Activated CD4-positive, alpha-beta memory T cell treated with anti-CD3 and anti-CD28 coated beads for 36 hours (primary cell): Measurements from ENCODE around the gene CUL4A. TPM values are rescaled to one million over a fixed set of nuclear protein-coding genes. Genes with fewer than 3 reads are reported as not detected.

Source experiments
- CTCF ChIA-PET: fragments of 350-600 bp; sonication (Branson Sonifier 250); formaldehyde crosslinking; loops from one replicate; lab custom pipeline; 2021; ENCODE audit warnings: antibody characterized with exemption, inconsistent platforms; lab: Charles Lee
- POLR2A ChIA-PET: fragments of 350-600 bp; sonication (Branson Sonifier 250); formaldehyde crosslinking; loops from one replicate; lab custom pipeline; 2021; ENCODE audit warnings: antibody characterized with exemption; lab: Charles Lee
- DNase-seq: peaks from one replicate; pipeline ENCODE4 v3.0.0-alpha.2; 2020
- H3K27ac Mint-ChIP-seq: one replicate; pipeline ENCODE4 v1.8.0; 2021; ENCODE audit warnings: mixed read lengths
- H3K27me3 Mint-ChIP-seq: one replicate; pipeline ENCODE4 v1.8.0; 2021; ENCODE audit warnings: mixed read lengths
- H3K36me3 Mint-ChIP-seq: one replicate; pipeline ENCODE4 v1.8.0; 2021; ENCODE audit warnings: mixed read lengths
- H3K4me1 Mint-ChIP-seq: one replicate; pipeline ENCODE4 v1.8.0; 2021; ENCODE audit warnings: low read depth, mixed read lengths
- H3K4me3 Mint-ChIP-seq: one replicate; pipeline ENCODE4 v1.8.0; 2021; ENCODE audit warnings: mild to moderate bottlenecking, mixed read lengths
- H3K9me3 Mint-ChIP-seq: one replicate; pipeline ENCODE4 v1.8.0; 2021; ENCODE audit warnings: mixed read lengths
- intact Hi-C: fragments of 100-400 bp; cut with micrococcal nuclease; formaldehyde crosslinking; loops from one replicate; pipeline ENCODE4 v1.15.1; 2023
- total RNA-seq, 2 experiments: library from RNA; stranded (reverse); gene quantifications; one replicate each; pipeline ENCODE4 v1.2.3, GENCODE V29; 2021

Gene CUL4A
- total RNA-seq, 2 experiments from 2014 or later, result 65.9 to 70.2 TPM

- H3K36me3 Mint-ChIP-seq, result peaks cover 45% of the 10 kb centered on the region
- DNase-seq, result peak; percentile 19
- no peak overlapping the region for H3K27ac Mint-ChIP-seq
- no peaks in the 10 kb centered on the region for H3K27me3 Mint-ChIP-seq
- no peak overlapping the region for H3K4me3 Mint-ChIP-seq
- H3K4me1 Mint-ChIP-seq, result peaks cover 22% of the 10 kb centered on the region
- ChIA-PET CTCF (interaction anchor here (1.1 kb wide), 1 partner anchor 17 kb away, joined by 5 read pairs; no protein-coding TSS in a partner anchor), POLR2A (interaction anchor here (0.5 kb wide), 1 partner anchor 436 kb away, joined by 3 read pairs; no protein-coding TSS in a partner anchor)
- H3K9me3 Mint-ChIP-seq, result peaks cover 4% of the 10 kb centered on the region
- intact Hi-C loops, result no loop called here
Observed at GRCh38 chr13:113169277-113170272, 39.8 kb upstream of the CUL4A start.

- POLR2A ChIA-PET, result interaction anchor here (0.5 kb wide), 1 partner anchor 437 kb away, joined by 3 read pairs; no protein-coding TSS in a partner anchor
- CTCF ChIA-PET, result interaction anchor here (1.1 kb wide), 1 partner anchor 17 kb away, joined by 5 read pairs; no protein-coding TSS in a partner anchor
- Mint-ChIP-seq H3K9me3 (peaks cover 4% of the 10 kb centered on the region), H3K36me3 (peaks cover 52% of the 10 kb centered on the region), H3K27me3 (no peaks in the 10 kb centered on the region), H3K4me1 (peaks cover 19% of the 10 kb centered on the region), H3K4me3 (no peak overlapping the region), H3K27ac (peak overlapping the region; percentile 52)
- intact Hi-C loops, result no loop called here
- DNase-seq, result no peak
Observed at GRCh38 chr13:113170511-113170910, 38.9 kb upstream of the CUL4A start.

GRCh38 chr13:113171250-113172125 is 37.9 kb upstream of the CUL4A start:
- H3K4me1 Mint-ChIP-seq, result peaks cover 19% of the 10 kb centered on the region
- CTCF ChIA-PET, result no interaction called here
- no peak overlapping the region for H3K4me3 Mint-ChIP-seq
- no peak for DNase-seq
- H3K27me3 Mint-ChIP-seq, result no peaks in the 10 kb centered on the region
- peaks cover 61% of the 10 kb centered on the region for H3K36me3 Mint-ChIP-seq
- intact Hi-C loops, result no loop called here
- H3K9me3 Mint-ChIP-seq, result peaks cover 4% of the 10 kb centered on the region
- H3K27ac Mint-ChIP-seq, result no peak overlapping the region
- POLR2A ChIA-PET, result interaction anchor here (0.6 kb wide), 1 partner anchor 214 kb away, joined by 3 read pairs; no protein-coding TSS in a partner anchor

GRCh38 chr13:113172419-113172926 is 36.9 kb upstream of the CUL4A start:
- H3K4me1 Mint-ChIP-seq, result peaks cover 23% of the 10 kb centered on the region
- no peaks in the 10 kb centered on the region for H3K27me3 Mint-ChIP-seq
- no peak for DNase-seq
- ChIA-PET CTCF (no interaction called here), POLR2A (no interaction called here)
- no peak overlapping the region for H3K27ac Mint-ChIP-seq
- H3K9me3 Mint-ChIP-seq, result peaks cover 4% of the 10 kb centered on the region
- H3K4me3 Mint-ChIP-seq, result no peak overlapping the region
- intact Hi-C loops, result no loop called here
- peaks cover 61% of the 10 kb centered on the region for H3K36me3 Mint-ChIP-seq

- H3K36me3 Mint-ChIP-seq, result peaks cover 60% of the 10 kb centered on the region
Observed at GRCh38 chr13:113176280-113176679, 33.1 kb upstream of the CUL4A start.

GRCh38 chr13:113176822-113177221 is 32.6 kb upstream of the CUL4A start:
- Mint-ChIP-seq H3K36me3 (peaks cover 55% of the 10 kb centered on the region), H3K9me3 (no peaks in the 10 kb centered on the region), H3K27me3 (no peaks in the 10 kb centered on the region), H3K27ac (peak overlapping the region; percentile 79), H3K4me1 (peaks cover 32% of the 10 kb centered on the region), H3K4me3 (no peak overlapping the region)
- intact Hi-C loops, result loop anchor here (1.0 kb wide), 1 partner anchor 9 kb away; no protein-coding TSS in a partner anchor
- ChIA-PET POLR2A (no interaction called here), CTCF (no interaction called here)
- no peak for DNase-seq

More at GRCh38 chr13:113176280-113176679, 33.1 kb upstream of the CUL4A start:
- Mint-ChIP-seq H3K4me1 (peaks cover 33% of the 10 kb centered on the region), H3K9me3 (no peaks in the 10 kb centered on the region), H3K4me3 (peak overlapping the region; percentile 1), H3K27me3 (no peaks in the 10 kb centered on the region), H3K27ac (peak overlapping the region; percentile 79)
- POLR2A ChIA-PET, result interaction anchor here (1.1 kb wide), 1 partner anchor 34 kb away, joined by 3 read pairs; the partner anchor contains the start of gene CUL4A
- peak; percentile 70 for DNase-seq
- CTCF ChIA-PET, result no interaction called here
- intact Hi-C loops, result loop anchor here (1.0 kb wide), 1 partner anchor 10 kb away; no protein-coding TSS in a partner anchor

- Mint-ChIP-seq H3K27ac (no peak overlapping the region), H3K9me3 (no peaks in the 10 kb centered on the region), H3K4me3 (no peak overlapping the region), H3K36me3 (peaks cover 55% of the 10 kb centered on the region), H3K27me3 (no peaks in the 10 kb centered on the region), H3K4me1 (peaks cover 36% of the 10 kb centered on the region)
- ChIA-PET POLR2A (no interaction called here), CTCF (no interaction called here)
- no peak for DNase-seq
- intact Hi-C loops, result no loop called here
Observed at GRCh38 chr13:113178070-113178895, 31.1 kb upstream of the CUL4A start.

- no peak for DNase-seq
- peaks cover 41% of the 10 kb centered on the region for H3K4me1 Mint-ChIP-seq
- intact Hi-C loops, result no loop called here
- H3K4me3 Mint-ChIP-seq, result no peak overlapping the region
- H3K9me3 Mint-ChIP-seq, result no peaks in the 10 kb centered on the region
- H3K27ac Mint-ChIP-seq, result no peak overlapping the region
- H3K27me3 Mint-ChIP-seq, result no peaks in the 10 kb centered on the region
- H3K36me3 Mint-ChIP-seq, result peaks cover 60% of the 10 kb centered on the region
- CTCF ChIA-PET, result no interaction called here
- POLR2A ChIA-PET, result no interaction called here
Observed at GRCh38 chr13:113178896-113179167, 30.6 kb upstream of the CUL4A start.

GRCh38 chr13:113179374-113180230 is 29.8 kb upstream of the CUL4A start:
- Mint-ChIP-seq H3K9me3 (no peaks in the 10 kb centered on the region), H3K27ac (peak overlapping the region; percentile 72), H3K36me3 (peaks cover 61% of the 10 kb centered on the region), H3K4me3 (no peak overlapping the region), H3K27me3 (no peaks in the 10 kb centered on the region), H3K4me1 (peaks cover 42% of the 10 kb centered on the region)
- DNase-seq, result peak; percentile 39
- POLR2A ChIA-PET, result no interaction called here
- CTCF ChIA-PET, result interaction anchor here (0.6 kb wide), 1 partner anchor 381 kb away, joined by 4 read pairs; no protein-coding TSS in a partner anchor
- intact Hi-C loops, result no loop called here

GRCh38 chr13:113182046-113182445 is 27.4 kb upstream of the CUL4A start:
- Mint-ChIP-seq H3K9me3 (no peaks in the 10 kb centered on the region), H3K4me3 (no peak overlapping the region), H3K4me1 (peaks cover 50% of the 10 kb centered on the region), H3K36me3 (peaks cover 53% of the 10 kb centered on the region), H3K27ac (peak overlapping the region; percentile 5), H3K27me3 (no peaks in the 10 kb centered on the region)
- intact Hi-C loops, result no loop called here
- ChIA-PET POLR2A (no interaction called here), CTCF (no interaction called here)
- DNase-seq, result no peak
